PC-9 (cell line): ENCODE results near the gene UBTD1. TPM values are rescaled to one million over a fixed set of nuclear protein-coding genes. Genes with fewer than 3 reads are reported as not detected.

ENCODE experiments used
- BruUV-seq: library from RNA; stranded (reverse); fragments of 400-500 nt; replicated peaks from 2 replicates; lab custom pipeline; 2021; lab: Mats Ljungman, UMichigan
- CTCF ChIA-PET: fragments of 300-600 bp; sonication (Branson Sonifier 250); formaldehyde crosslinking; loops from one replicate; lab custom pipeline; 2022; ENCODE audit warnings: antibody characterized with exemption; lab: Charles Lee
- POLR2A ChIA-PET: fragments of 300-600 bp; sonication (Branson Sonifier 250); formaldehyde crosslinking; loops from one replicate; lab custom pipeline; 2022; ENCODE audit warnings: antibody characterized with exemption; ENCODE audit not compliant: unreplicated experiment; lab: Charles Lee
- DNase-seq, 2 experiments: peaks; one replicate each; pipeline versions ENCODE4 v3.0.0 to v3.0.0-alpha.2; 2015 to 2022; ENCODE audit warnings: mixed read lengths in 1 of 2
- H2AFZ ChIP-seq: fragments of 200-600 bp; sonication (generic); 2 replicates; pipeline ENCODE4 v1.8.1; 2017; ENCODE audit warnings: antibody characterized with exemption
- H3F3A ChIP-seq: fragments of 200-600 bp; sonication (generic); 2 replicates; pipeline ENCODE4 v1.8.1; 2017; ENCODE audit warnings: antibody characterized with exemption, mild to moderate bottlenecking, low read depth; ENCODE audit not compliant: insufficient read depth
- H3K27ac ChIP-seq: fragments of 200-600 bp; sonication (generic); 2 replicates; pipeline ENCODE4 v1.6.1; 2016; ENCODE audit warnings: mixed run types
- H3K27me3 ChIP-seq: fragments of 200-600 bp; sonication (generic); 2 replicates; pipeline ENCODE4 v1.6.1; 2016; ENCODE audit warnings: low read depth, mixed run types; ENCODE audit not compliant: insufficient read depth
- H3K36me3 ChIP-seq: fragments of 200-600 bp; sonication (generic); 2 replicates; pipeline ENCODE4 v1.6.1; 2016; ENCODE audit warnings: low read depth, mixed run types
- H3K4me1 ChIP-seq: fragments of 200-600 bp; sonication (generic); replicated peaks from 2 replicates; pipeline ENCODE4 v1.6.1; 2016; ENCODE audit warnings: mixed run types; ENCODE audit not compliant: insufficient read depth
- H3K4me2 ChIP-seq: fragments of 200-600 bp; sonication (generic); 2 replicates; pipeline ENCODE4 v1.6.1; 2017; ENCODE audit warnings: mixed run types
- H3K4me3 ChIP-seq: fragments of 200-600 bp; sonication (generic); 2 replicates; pipeline ENCODE4 v1.6.1; 2016; ENCODE audit warnings: mixed run types
- H3K79me2 ChIP-seq: fragments of 200-600 bp; sonication (generic); 2 replicates; pipeline ENCODE4 v1.6.1; 2017; ENCODE audit warnings: low read depth, mixed run types
- H3K9me2 ChIP-seq: fragments of 200-600 bp; sonication (generic); 2 replicates; pipeline ENCODE4 v1.8.1; 2017; ENCODE audit warnings: mild to moderate bottlenecking; ENCODE audit not compliant: insufficient read depth
- H3K9me3 ChIP-seq: fragments of 200-600 bp; sonication (generic); 2 replicates; pipeline ENCODE4 v1.8.1; 2016; ENCODE audit warnings: low read depth; ENCODE audit not compliant: insufficient read depth
- H4K20me1 ChIP-seq: fragments of 200-600 bp; sonication (generic); 2 replicates; pipeline ENCODE4 v1.8.1; 2017; ENCODE audit not compliant: insufficient read depth
- EZH2 ChIP-seq: fragments of 200-600 bp; sonication (generic); IDR thresholded peaks from 2 replicates; pipeline ENCODE4 v1.8.0; 2017; ENCODE audit warnings: antibody characterized with exemption, low read depth
- intact Hi-C: fragments of 100-400 bp; cut with micrococcal nuclease; formaldehyde crosslinking; loops from one replicate; pipeline ENCODE4 v1.10.0; 2022; ENCODE audit not compliant: unreplicated experiment
- total RNA-seq: library from RNA; stranded (reverse); gene quantifications from 2 replicates; pipeline ENCODE4 v1.2.3, GENCODE V29; 2021
- TF ChIP-seq, protein P1 (sequence below): fragments of 200-600 bp; sonication (generic); conservative IDR thresholded peaks from 2 replicates; pipeline ENCODE4 v1.6.1; 2017; ENCODE audit warnings: mixed run types, antibody characterized with exemption, mild to moderate bottlenecking, moderate library complexity

The UBTD1 gene
- total RNA-seq, 1 experiment from 2014 or later = 17.1 TPM

GRCh38 chr10:97512993-97513392 lies 14.3 kb downstream of the UBTD1 start:
- CTCF ChIA-PET = no interaction called here
- H3K36me3 ChIP-seq = no peaks in the 10 kb centered on the region
- TF ChIP-seq, protein P1, sequence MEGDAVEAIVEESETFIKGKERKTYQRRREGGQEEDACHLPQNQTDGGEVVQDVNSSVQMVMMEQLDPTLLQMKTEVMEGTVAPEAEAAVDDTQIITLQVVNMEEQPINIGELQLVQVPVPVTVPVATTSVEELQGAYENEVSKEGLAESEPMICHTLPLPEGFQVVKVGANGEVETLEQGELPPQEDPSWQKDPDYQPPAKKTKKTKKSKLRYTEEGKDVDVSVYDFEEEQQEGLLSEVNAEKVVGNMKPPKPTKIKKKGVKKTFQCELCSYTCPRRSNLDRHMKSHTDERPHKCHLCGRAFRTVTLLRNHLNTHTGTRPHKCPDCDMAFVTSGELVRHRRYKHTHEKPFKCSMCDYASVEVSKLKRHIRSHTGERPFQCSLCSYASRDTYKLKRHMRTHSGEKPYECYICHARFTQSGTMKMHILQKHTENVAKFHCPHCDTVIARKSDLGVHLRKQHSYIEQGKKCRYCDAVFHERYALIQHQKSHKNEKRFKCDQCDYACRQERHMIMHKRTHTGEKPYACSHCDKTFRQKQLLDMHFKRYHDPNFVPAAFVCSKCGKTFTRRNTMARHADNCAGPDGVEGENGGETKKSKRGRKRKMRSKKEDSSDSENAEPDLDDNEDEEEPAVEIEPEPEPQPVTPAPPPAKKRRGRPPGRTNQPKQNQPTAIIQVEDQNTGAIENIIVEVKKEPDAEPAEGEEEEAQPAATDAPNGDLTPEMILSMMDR = no peak
- no peak for TF ChIP-seq EZH2
- POLR2A ChIA-PET = no interaction called here
- H3K79me2 ChIP-seq = no peaks in the 10 kb centered on the region
- no peaks in the 10 kb centered on the region for H3K9me2 ChIP-seq
- H3K27ac ChIP-seq = no peak overlapping the region
- peaks cover 5% of the 10 kb centered on the region for H3K4me1 ChIP-seq
- no peak overlapping the region for H3K4me3 ChIP-seq
- H3F3A ChIP-seq = peaks cover 4% of the 10 kb centered on the region; the same call in 1 of the 2 replicates
- no peak for DNase-seq
- no TSS peak for BruUV-seq
- intact Hi-C loops = no loop called here
- H4K20me1 ChIP-seq = no peaks in the 10 kb centered on the region
- no peaks in the 10 kb centered on the region for H3K9me3 ChIP-seq
- no peak overlapping the region for H2AFZ ChIP-seq
- H3K4me2 ChIP-seq = no peak overlapping the region
- no peaks in the 10 kb centered on the region for H3K27me3 ChIP-seq

- H3K4me1 ChIP-seq = peaks cover 18% of the 10 kb centered on the region
- no peak overlapping the region for H3K4me2 ChIP-seq
- no peak overlapping the region for H3K27ac ChIP-seq
- no peak for TF ChIP-seq EZH2
- intact Hi-C loops = no loop called here
- H3K4me3 ChIP-seq = no peak overlapping the region
- ChIA-PET CTCF (no interaction called here), POLR2A (no interaction called here)
- no peaks in the 10 kb centered on the region for H3K9me2 ChIP-seq
- no peak for DNase-seq
- no TSS peak for BruUV-seq
- no peaks in the 10 kb centered on the region for H4K20me1 ChIP-seq
- peaks cover 8% of the 10 kb centered on the region for H3F3A ChIP-seq
- H3K36me3 ChIP-seq = no peaks in the 10 kb centered on the region
- H3K27me3 ChIP-seq = no peaks in the 10 kb centered on the region
- H3K9me3 ChIP-seq = no peaks in the 10 kb centered on the region
- no peak overlapping the region for H2AFZ ChIP-seq
- H3K79me2 ChIP-seq = no peaks in the 10 kb centered on the region
These were observed 15.6 kb downstream of the UBTD1 start for GRCh38 chr10:97514344-97514743.

DNA sequence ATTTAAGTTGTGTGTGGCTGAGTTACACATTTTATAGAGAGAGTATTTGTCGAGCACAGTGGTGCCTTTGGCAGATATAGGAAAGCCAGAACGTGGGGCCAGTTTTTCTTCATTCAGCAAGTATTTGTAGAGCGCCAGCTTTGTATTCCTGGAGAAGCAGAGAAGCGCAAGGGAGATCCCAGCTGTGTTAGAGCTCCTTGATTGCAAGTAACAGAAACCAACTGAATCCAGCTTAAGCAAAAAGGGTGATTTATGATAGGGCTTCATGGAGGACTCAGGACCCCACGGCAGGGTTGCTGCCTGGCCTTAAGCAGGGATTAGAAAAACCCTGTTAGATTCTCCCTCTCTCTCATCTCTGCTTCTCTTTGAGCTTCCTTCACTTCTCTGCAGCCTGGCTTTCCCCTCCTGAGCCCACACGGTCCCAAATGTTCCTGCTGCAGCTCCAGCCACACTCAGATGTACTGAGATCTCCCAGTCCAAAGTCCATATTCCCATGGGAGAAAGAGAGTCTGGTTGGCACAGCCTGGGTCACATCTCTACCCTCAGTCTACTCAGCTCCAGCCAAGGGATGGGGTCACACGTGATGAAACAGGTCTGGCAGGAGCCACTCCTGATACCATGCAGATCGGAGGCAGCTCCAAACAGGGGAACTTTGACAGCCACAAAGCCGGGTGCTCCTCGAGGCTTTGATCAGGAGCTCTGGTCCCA lies 16.7 kb downstream of the UBTD1 start:
- Histone ChIP-seq H3K4me1 (peaks cover 23% of the 10 kb centered on the region), H3K4me3 (no peak overlapping the region), H3K27ac (no peak overlapping the region), H3K36me3 (no peaks in the 10 kb centered on the region), H3K4me2 (no peak overlapping the region), H4K20me1 (no peaks in the 10 kb centered on the region), H3K9me2 (no peaks in the 10 kb centered on the region), H3F3A (peaks cover 8% of the 10 kb centered on the region), H3K9me3 (no peaks in the 10 kb centered on the region), H2AFZ (no peak overlapping the region), H3K27me3 (no peaks in the 10 kb centered on the region), H3K79me2 (0 out of 2 replicates have a peak, but pooled peaks cover 4% of the 10 kb centered on the region)
- intact Hi-C loops = no loop called here
- BruUV-seq = no TSS peak
- DNase-seq = no peak
- POLR2A ChIA-PET = no interaction called here
- CTCF ChIA-PET = no interaction called here
- TF ChIP-seq, protein P1 = no peak
- no peak for TF ChIP-seq EZH2
